ENCODE data around the gene PRLH.

The PRLH gene

DNA sequence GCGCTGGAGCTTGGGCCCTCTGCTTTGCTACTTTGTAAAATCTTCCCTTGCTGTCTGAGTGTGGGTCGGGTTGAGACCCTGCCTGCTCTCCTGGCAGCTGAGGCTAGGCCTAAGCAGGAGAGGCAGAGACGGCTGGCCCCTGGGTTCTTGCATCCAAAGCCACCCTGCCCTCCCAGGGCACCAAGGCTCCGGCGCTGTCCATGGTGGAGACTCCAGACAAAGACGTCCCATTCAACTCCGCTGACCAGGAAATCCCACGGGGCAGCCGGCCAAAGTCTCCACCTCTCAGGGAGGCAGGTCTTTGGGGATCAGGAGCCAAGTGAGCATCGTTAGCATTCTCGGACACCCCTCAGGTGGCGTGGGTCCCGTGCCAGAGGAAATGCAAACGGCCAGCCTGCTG lies 2.6 kb upstream of the PRLH start:
- no peak for DNase-seq (ENCODE audit: low read depth in 1 of 2, low spot score in 1 of 2)

DNA sequence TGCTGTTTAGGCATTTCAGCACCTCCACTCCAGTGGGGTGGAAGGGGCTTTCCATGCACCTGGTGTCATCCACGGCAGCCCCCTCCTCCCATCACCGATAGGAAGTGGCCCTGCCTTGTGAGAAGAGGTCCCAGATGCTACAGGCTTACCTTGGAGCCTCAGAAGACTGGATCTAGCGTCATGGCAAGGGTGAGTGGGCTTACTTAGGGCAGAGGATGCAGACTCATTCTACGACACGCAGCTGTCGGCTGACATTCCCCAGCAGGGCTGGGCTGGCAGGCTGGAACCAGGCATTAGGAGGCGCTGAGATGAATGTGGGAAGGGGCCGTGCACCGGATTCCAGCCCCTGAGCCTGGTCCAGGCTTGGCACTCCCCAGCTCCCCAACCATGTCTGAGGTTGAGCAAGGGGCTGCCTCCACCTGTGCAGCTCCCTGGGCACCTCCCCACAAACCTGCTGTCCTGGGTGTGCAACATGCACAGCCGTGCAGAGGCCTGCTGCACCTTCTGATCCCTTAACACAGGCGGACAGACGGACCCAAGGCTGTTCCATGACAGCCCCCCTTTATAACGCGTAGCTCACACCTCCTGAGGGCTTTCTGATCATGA lies 1.7 kb upstream of the PRLH start:
- no peak for DNase-seq (ENCODE audit: low read depth in 1 of 2, low spot score in 1 of 2)

DNA sequence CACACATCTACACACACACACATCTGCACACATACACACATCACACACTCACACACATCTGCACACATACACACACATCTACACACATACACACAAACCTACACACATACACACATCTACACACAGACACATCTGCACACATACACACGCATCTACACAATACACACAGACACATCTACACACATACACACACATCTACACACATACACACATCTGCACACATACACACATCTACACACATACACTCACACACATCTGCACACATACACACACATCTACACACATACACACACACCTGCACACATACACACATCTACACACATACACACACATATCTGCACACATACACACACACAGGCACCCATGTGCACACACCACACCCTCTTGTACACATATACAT lies 400 bp upstream of the PRLH start:
- DNase-seq (ENCODE audit: low read depth in 1 of 2, low spot score in 1 of 2) = no peak

DNA sequence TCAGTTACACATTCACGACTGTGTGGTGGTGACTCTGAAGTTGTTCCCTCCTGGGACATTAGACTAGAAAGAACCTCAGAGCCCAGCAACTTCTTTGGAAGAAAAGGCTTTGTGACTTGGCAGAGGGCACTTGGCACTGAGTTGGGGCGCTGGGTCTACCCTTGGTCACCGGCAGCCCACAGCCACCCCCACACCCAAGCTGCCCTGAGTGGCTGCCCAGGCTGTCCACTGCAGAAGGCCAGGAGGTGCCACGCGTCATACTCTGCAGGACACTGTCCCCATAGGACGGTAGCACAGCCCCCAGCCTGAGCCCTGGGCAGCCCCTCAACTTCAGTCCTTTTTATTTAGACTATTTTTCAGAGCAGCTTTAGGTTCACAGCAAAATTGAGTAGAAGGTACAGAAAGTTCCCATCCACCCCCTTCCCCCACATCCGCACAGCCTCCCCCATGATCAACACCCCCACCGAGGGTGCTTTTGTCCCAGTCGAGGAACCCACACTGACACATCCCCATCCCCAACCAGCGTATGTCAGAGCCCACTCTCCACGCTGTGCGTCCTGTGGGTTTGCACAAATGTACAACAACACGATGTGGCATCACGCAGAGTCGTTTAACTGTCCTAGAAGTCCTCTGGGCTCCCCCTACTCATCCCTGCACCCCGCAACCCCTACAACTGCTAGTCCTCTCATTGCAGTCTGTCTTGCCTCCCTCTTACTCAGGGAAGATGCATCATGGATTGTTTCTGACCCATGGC lies 1.1 kb downstream of the PRLH start:
- no peak for DNase-seq (ENCODE audit: low read depth in 1 of 2, low spot score in 1 of 2)

DNA sequence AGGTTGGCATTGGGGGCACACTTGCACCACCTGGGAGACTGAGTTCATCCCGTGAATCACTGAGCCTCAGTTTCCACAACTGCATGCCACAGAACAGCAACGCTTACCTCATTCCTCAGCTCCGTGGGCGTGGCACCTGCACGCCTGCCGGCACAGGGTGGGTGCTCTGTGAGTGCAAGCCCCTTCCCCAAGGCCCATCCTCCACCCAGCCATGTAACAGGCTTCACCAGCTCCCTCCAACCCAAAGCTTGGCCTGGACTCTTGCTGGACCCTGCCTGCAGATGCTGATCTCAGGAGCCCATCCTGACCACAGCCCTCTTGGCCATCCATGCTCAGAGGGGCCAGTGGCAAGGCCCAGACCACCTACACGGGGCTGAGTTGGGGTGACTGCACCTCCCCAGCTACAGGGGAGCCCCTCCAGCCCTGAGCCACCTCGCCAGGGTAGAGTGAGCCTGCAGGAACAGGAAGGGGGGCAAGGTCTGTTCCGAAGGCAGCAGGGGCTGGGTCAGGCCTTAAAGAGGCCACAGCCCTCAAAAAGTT lies 1.8 kb downstream of the PRLH start:
- DNase-seq (ENCODE audit: low read depth in 1 of 2, low spot score in 1 of 2) = no peak

DNA sequence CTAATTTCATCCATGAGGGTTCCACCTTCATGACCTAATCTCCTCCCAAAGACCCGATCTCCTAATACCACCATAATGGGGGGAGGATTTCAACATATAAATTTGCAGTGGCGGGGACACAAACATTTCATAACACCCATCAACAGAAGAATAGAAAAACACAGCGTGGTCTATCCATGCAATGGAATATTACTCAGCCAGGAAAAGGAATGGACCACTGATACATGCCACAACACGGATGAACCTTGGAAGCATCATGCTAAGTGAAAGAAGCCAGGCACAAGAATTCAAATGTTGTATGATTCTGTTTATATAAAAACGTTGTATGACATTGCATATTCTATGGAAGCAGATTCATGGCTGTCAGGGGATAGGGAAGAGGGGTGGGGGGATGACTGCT lies 2.7 kb downstream of the PRLH start:
- no peak for DNase-seq (ENCODE audit: low read depth in 1 of 2, low spot score in 1 of 2)

DNA sequence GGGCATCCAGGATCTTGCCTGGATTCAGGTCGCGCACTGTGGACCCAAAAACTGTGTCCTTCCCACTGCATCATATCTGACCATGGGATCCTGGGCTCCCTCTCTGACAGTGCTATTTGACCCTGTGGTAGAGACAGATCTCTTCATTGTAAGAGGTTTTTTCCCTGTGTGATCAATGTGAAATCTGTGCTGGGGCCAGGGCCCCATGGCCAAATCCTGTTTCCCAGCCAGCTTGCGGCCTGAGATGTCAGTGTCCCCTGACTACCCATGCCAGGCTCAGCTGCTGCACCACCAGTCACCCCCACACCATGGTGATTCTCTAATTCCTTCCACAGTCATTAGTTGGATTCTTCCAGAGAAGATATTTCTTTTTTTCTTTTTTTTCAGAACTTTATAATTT lies 3.5 kb downstream of the PRLH start:
- no peak for DNase-seq (ENCODE audit: low read depth in 1 of 2, low spot score in 1 of 2)

DNA sequence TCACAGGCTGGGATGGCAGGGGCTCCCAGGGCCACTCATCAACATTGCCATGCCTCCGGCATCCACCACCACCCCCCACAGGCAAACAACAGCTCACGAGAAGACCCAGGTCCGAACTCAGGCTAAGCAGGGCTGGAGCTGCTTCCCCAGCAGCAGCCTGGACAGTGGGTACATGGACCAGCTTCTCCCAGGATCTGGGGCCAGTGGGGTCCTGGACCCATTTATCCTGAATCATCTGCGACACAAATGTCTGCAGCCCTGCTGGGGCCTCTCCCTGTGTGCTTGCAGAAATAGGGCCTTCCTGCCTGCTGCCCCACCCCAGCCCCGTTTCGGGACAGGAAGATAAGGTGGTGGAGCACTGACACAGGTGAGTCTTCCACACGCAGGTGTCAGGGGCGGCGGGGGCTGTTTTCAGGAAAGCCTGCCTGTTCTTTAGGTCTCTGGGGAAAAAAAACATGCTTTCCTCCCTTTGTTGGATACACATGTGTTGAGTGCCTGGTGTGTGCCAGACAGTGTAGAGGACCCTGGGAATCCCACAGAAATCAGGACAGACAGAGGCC lies 4.5 kb downstream of the PRLH start:
- DNase-seq (ENCODE audit: low read depth in 1 of 2, low spot score in 1 of 2) = no peak

DNA sequence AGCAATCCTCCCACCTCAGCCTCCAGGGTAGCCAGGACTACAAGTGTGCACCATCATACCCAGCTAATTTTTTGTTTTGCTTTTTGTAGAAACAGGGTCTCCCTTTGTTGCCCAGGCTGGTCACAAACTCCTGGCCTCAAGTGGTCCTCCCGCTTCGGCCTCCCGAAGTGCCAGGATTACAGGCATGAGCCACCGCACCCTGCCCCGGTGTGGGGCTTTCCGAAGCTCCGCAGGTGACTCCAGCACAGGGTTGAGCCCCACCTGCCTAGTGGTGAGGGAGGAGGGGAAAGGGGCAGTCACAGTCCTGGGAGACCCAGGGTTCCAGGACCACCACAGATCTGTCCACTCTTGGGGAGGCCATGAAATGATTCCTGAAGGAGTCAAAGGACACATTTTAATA lies 5.2 kb downstream of the PRLH start:
- DNase-seq (ENCODE audit: low read depth in 1 of 2, low spot score in 1 of 2) = no peak

DNA sequence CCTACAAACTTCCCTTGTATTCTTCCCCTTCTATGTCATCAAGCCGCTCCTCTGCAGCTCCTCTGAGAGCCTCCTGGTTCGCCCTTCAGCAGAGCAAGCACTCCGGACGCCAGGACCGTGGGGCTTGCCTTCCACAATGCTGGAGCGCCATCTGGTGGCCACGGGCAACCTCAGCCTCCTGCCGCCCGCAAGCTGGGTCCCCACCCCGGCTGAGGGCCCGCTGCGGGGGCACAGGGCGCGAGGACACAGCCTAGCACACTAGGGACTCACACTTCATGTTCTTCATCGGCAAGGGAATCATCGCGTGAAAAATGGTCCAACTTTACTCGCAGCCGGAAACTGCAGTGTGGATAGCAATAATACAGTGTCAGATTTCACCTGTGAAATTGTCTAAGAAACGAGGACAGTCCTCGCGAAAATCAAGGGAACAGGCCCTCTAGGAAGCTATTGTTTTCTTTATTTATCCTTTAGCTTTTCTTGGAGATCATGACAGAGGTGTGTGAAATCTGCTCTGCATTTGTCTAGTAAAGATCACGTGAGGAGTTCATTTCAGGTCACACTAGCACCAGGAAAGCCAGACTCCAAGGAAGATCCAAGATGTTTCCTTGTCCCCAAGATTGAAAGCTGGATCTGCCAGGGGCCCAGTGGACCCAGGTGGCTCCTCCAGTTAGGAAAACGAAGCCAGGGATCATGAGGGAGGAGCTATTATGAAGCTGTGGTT lies 5.8 kb downstream of the PRLH start:
- DNase-seq (ENCODE audit: low read depth in 1 of 2, low spot score in 1 of 2) = peak; percentile 82 to 88

DNA sequence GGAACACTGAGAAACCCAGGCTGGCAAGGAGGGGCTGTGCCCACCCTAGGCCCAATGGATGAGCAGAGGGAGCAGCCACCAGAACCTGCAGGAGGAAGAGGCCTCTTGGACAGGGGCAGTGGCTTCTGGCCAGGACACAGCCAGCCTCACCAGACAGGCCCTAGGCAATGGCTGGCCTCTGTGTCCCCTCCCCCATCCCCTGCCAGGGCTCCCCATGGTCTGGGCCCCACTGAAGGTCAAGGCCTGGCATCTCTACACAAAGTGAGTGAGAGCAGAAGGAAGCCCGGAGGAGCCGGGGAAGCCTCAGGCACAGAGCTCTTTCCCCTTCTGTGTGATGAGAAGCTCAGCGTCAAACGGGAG lies 6.3 kb downstream of the PRLH start:
- DNase-seq (ENCODE audit: low read depth in 1 of 2, low spot score in 1 of 2) = no peak

DNA sequence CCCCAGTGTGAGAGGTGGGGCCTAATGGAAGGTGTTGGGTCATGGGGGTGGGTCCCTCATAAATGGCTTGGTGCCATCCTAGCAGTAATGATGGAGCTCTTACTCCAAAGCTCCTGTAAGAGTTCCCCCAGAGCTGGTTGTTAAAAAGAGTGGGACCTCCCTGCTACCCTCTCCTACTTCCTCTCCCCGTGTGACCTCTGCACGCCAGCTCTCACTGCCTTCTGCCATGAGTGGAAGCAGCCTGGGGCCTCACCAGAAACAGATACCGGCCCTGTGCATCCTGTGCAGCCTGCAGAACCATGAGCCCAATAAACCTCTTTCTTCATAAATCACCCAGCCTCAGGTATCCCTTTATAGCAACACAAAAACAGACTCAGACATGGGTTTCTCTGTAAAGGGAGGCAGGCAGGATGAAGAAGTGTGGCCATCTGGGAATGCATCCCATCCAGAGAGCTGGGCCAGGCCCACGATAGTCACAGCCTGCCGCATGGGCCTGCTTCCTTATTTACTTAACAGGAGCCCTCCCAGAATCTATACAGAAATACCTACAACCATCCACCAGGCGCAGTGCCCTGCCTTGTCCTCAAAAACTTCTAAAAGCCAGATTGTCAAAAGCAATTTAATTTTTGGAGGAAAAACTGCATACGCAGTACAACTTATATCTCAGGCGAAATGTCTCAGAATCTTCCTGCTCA lies 7.5 kb downstream of the PRLH start:
- no peak for DNase-seq (ENCODE audit: low read depth in 1 of 2, low spot score in 1 of 2)

DNA sequence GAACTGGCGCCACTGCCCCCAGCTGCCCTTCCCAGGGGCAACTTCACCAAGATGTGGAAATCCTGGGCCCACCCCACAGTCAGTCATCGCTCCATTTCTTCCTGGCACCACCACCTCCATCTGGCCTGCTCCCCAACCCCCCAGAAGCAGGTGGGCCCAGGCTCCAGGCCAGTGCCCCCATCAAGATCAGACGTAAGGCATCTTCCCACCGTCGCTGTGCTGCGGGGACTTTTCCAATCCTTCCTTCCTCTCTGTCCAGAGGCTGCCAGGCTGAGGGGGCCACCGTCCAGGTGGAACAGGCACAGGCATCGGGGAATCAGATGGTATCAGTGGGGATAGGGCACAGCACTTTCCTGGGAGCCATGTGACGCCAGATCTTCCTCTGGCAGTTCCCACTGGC lies 8.1 kb downstream of the PRLH start:
- no peak for DNase-seq (ENCODE audit: low read depth in 1 of 2, low spot score in 1 of 2)

DNA sequence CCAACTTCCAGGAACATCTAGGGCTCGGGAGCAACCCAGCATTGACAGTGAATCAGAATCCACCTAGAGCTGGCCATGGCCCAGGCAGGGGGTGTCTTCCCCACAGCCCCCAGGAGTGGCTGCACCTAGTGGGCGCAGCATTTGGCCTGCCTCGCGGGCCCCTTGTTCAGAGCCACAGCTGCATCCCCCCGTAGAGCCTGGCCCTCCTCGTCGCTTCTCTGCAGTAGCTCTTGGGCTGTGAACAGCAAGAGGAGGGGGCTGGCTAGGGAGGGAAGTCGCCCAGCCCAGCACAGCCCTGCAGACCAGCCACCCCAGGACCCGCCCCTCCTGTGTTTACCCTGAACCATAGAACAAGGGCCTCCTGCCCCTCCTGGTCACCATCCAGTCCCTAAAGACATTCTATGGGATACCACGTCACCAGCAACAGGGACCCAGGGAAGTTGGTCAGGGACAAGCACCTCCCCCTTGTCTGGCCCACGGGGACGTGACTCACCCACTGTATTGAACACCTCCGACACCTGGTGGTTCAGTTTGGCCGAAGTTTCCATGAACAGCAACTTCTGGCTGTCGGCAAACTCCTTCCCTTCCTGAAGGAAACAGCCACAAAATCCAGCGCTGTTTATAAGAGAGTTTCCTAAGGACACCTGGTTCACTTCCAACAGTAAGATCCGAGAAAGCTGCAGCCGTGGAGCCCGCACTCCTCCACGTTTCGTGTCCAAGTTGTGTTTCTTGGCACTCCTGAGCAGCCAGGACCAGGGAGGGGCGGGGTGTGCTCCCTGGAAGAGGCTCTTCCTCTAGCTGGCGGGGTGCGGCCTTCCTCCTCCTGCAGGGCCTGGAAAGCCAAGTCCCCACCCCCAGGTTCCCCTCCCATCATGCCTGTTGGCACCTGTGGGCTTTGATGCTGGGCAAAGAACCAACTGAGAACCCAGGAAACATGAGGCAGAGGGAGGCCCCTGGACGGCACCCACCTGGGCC lies 8.8 kb downstream of the PRLH start:
- DNase-seq (ENCODE audit: low read depth in 1 of 2, low spot score in 1 of 2) = no peak

DNA sequence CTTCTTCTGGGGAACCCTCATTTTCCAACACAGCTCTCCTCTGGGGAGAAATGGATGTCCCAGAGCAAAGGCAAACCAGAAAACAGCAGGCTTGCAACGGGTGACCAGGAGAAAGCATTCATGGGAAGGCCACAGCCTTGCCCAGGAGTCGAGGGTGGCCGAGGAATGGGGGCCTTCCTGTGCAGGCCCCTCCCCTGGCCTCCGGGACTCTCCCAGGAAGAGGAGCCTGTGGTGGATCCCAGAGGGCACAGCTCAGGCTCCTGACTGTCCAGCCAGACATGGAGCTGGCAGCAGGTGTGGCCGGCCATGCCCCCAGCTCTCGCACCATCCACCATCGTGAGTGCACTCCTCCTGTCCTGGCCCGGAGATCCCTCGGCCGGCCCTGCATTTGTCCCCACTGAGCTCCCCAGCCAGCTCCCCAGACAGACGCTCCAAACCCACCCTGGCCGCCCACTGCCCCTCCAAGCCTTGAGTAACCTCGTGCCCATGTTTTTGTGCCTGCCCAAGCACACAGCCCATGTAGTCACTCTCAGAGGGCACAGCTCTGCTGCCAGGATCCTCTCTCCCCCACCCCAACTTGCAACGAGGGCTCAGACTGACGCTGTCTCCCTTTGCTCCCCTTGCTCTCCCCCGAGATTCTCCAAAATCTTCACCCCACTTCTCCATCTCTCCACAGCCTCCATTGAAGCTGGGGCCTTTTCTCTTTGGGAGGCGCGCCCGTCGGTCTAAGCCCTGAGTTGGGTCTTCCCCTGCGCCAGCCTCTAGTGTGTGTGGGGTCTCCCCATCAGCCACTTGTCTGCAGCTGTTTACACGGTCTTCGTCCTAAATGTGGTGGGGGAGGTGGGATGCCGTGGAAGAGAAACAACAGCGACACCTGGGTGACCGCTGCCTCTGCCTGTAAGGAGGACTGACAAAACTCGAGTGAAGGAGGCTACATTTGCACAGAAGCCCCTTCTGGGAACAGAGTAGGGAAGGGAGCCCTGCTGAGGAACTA lies 9.8 kb downstream of the PRLH start:
- DNase-seq (ENCODE audit: low read depth in 1 of 2, low spot score in 1 of 2) = no peak

DNA sequence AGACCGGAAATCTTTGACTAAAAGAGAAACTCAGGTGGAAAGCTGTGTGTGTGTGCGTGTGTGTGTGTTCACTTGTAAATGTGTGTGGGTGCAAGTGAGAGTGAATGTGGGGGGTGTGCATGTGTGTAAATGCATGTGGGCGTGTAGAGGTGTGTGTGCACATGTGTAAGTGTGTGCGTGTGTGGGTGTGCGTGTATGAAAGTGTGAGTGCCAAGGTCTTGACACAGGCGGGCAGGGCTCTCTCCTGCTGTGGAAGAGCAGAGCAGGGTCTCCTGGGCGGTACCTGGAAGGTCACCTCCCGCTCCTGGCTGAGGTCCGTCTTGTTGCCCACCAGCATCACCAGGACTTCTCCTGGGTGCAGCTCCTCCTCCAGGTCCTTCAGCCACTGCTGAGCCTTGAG lies 10.6 kb downstream of the PRLH start:
- no peak for DNase-seq (ENCODE audit: low read depth in 1 of 2, low spot score in 1 of 2)

DNA sequence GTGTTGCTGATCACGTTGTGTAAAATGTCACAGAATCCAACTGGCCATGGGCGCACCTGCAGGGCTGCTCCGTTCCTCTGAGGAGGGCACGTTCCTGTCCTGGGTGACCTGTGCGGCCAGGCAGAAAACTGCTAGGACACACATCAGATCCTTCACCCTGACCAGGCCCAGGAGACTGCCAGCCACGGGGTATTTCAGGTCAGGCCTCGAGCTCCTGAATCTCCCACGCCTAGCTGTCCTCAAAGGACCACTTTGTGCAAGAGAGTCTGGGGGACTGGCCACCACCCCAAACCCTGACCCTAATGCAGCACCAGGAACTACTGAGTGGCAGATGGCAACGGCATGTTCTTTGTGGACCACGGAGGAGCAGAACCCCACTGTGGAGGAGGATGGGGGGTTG lies 11.1 kb downstream of the PRLH start:
- no peak for DNase-seq (ENCODE audit: low read depth in 1 of 2, low spot score in 1 of 2)

DNA sequence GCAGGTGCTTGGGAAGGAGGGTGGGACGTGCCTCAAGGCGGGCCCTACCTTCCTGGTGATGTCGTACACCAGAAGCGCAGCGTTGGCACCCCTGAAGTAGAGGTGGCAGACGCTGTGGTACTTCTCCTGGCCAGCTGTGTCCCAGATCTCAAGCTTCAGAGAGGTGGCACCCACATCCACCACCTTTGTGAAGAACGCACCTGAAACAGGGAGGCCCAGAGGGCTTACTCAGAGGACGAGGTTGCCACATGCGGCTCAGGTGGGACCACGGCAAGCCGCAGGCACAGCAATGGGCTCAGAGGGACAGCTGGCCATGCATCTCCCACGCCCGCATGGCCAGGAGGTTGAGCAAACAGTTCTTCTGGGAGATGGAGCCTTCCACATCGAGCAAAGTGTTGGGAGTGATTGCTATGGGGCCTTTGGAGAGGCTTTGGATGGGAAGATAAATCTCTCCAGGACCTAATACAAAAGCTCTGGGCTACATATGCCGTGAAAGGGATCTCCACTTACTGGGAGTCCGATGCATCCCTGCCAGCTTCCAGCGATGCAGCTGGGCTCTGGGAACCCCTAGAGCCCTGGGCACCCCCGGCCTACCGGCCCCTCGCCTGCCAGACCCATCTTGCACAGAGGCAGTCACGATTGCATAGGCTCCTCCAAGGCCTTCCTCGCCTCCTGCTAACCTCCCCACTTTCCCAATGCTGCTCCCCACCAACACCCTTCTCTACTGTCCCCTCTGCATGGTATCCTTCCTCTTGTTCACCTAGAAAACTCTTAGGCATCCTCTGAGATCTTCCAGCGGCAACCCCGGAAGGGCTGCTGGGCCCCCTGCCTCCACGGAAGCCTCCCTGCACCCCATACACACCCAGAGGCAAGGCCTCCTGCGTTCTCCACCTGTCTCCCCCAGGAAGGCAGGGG lies 11.8 kb downstream of the PRLH start:
- DNase-seq (ENCODE audit: low read depth in 1 of 2, low spot score in 1 of 2) = no peak

Measured in activated CD4-positive, alpha-beta T cell treated with anti-CD3 and anti-CD28 coated beads, Interleukin-2, amount 50 U/mL, for 24 hours (primary cell).